ENCODE results near the gene PTOV1.

- no peak for TF ChIP-seq CTCF (IDR thresholded peaks at IDR 0.05 in 2 of 3, conservative IDR thresholded peaks at IDR 0.05 in 1 of 3; ENCODE audit: control insufficient read depth in 2 of 3, extremely low read depth in 1 of 3, insufficient read depth in 1 of 3, low read depth in 3 of 3, low read length in 3 of 3)
- no peak for TF ChIP-seq REST (IDR thresholded peaks at IDR 0.05; ENCODE audit: low read depth, low read length)
- no peak for TF ChIP-seq CEBPB (IDR thresholded peaks at IDR 0.05; ENCODE audit: borderline replicate concordance in 1 of 2, low read depth in 2 of 2, low read length in 2 of 2)
- TF ChIP-seq SMC3 (IDR thresholded peaks at IDR 0.05; ENCODE audit: borderline replicate concordance, low read length) = no peak
- TF ChIP-seq EP300 (IDR thresholded peaks at IDR 0.05; ENCODE audit: borderline replicate concordance in 1 of 2, control insufficient read depth in 1 of 2, low read depth in 2 of 2, low read length in 2 of 2) = no peak
- TF ChIP-seq HCFC1 (IDR thresholded peaks at IDR 0.05; ENCODE audit: low read length) = peak; percentile 29; the same call in 1 of the 2 replicates
- no peak for TF ChIP-seq POLR2A (IDR thresholded peaks at IDR 0.05; ENCODE audit: low read depth, low read length)
- TF ChIP-seq GABPA (IDR thresholded peaks at IDR 0.05; ENCODE audit: low read depth) = peak; percentile 76; the same call in 1 of the 2 replicates
- no peak for TF ChIP-seq ZNF592 (IDR thresholded peaks at IDR 0.05)
Measured at GRCh38 chr19:49879243-49879963, 28.4 kb downstream of the PTOV1 start.

Data from GM12878 (cell line).